GF-D8 (cell line): ENCODE results near the gene ZFHX3.
"Not testable (repeated sequence)": the region's sequence is repeated elsewhere in the genome, so short reads cannot be mapped to it uniquely, and the experiment has no call there.

Experiments used
- DNase-seq: peaks from one replicate; lab custom pipeline; 2025; lab: John Stamatoyannopoulos, UW

ZFHX3 gene

GRCh38 chr16:73047536-73048291 lies at the start of gene ZFHX3:
ZFHX3 (minus strand) TSS chr16:73048128; CDS start chr16:72960145, 87,983 bp downstream.
- DNase-seq: no peak

- DNase-seq: no peak
These were observed 48.6 kb upstream of the ZFHX3 start for GRCh38 chr16:73096510-73096909.

- DNase-seq: no peak
These were observed 48.0 kb upstream of the ZFHX3 start for GRCh38 chr16:73095885-73096421.

GRCh38 chr16:73095142-73095820 lies 47.4 kb upstream of the ZFHX3 start:
- DNase-seq: no peak

GRCh38 chr16:73094371-73094770 lies 46.4 kb upstream of the ZFHX3 start:
- no peak for DNase-seq

GRCh38 chr16:73093146-73094144 lies 45.5 kb upstream of the ZFHX3 start:
- DNase-seq: no peak

GRCh38 chr16:73092236-73092781 lies 44.4 kb upstream of the ZFHX3 start:
- DNase-seq: no peak

- no peak for DNase-seq
These were observed 43.2 kb upstream of the ZFHX3 start for GRCh38 chr16:73091174-73091573.

GRCh38 chr16:73089420-73089819 lies 41.5 kb upstream of the ZFHX3 start:
- no peak for DNase-seq

- DNase-seq: no peak
These were observed 38.2 kb upstream of the ZFHX3 start for GRCh38 chr16:73086108-73086507.

GRCh38 chr16:73083271-73083670 lies 35.3 kb upstream of the ZFHX3 start:
- DNase-seq: no peak

- not testable (repeated sequence) for DNase-seq
These were observed 34.7 kb upstream of the ZFHX3 start for GRCh38 chr16:73082634-73083051.

- no peak for DNase-seq
These were observed 33.0 kb upstream of the ZFHX3 start for GRCh38 chr16:73080931-73081330.

- no peak for DNase-seq
These were observed 28.4 kb upstream of the ZFHX3 start for GRCh38 chr16:73076324-73076810.

- DNase-seq: no peak
These were observed 26.5 kb upstream of the ZFHX3 start for GRCh38 chr16:73074382-73074781.

- DNase-seq: not testable (repeated sequence)
These were observed 24.1 kb upstream of the ZFHX3 start for GRCh38 chr16:73072051-73072450.

- DNase-seq: no peak
These were observed 23.4 kb upstream of the ZFHX3 start for GRCh38 chr16:73071131-73071940.

- DNase-seq: no peak
These were observed 21.8 kb upstream of the ZFHX3 start for GRCh38 chr16:73069581-73070262.

GRCh38 chr16:73068541-73069401 lies 20.8 kb upstream of the ZFHX3 start:
- DNase-seq: no peak
